ENCODE results near the gene HTR3D. TPM values are rescaled to one million over a fixed set of nuclear protein-coding genes. Genes with fewer than 3 reads are reported as not detected.
A peak's percentile ranks its signal among the peaks of the same experiment; 100 is the strongest.
"Not testable (repeated sequence)": the region's sequence is repeated elsewhere in the genome, so short reads cannot be mapped to it uniquely, and the experiment has no call there.

The HTR3D gene
- total RNA-seq, 1 donor from 2014 or later, result not detected

DNA sequence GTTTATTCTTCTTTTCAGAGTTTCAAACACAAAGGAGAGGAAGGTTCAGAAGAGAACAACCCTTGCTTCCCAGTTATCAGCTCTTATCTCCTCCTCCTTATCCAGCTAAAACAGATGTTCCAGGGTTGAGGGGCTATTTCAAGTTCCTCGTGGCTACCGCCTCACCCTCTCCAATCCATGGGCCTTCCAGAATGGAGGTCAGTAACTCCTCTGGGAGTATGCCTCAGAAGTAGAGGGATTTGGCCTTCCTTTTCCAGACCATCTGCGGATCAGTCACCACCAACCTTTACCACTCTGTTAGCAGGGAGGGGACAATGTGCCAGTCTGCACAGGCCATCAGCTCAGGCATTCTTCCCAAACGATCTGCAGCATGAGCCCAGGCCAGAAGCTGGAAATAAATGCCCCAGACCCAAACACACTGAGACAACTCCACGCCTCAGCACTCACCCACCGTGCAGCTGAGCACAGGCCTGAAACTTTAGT, 36.1 kb downstream of the HTR3D start:
- Mint-ChIP-seq H3K27me3 (peaks cover 10% of the 10 kb centered on the region), H3K36me3 (ENCODE audit: low read depth) (no peaks in the 10 kb centered on the region), H3K27ac (no peak overlapping the region), H3K4me3 (no peak overlapping the region), H3K4me1 (no peaks in the 10 kb centered on the region), H3K9me3 (no peaks in the 10 kb centered on the region)
- no peak for DNase-seq
- intact Hi-C loops (cut with micrococcal nuclease), result no loop called here

DNA sequence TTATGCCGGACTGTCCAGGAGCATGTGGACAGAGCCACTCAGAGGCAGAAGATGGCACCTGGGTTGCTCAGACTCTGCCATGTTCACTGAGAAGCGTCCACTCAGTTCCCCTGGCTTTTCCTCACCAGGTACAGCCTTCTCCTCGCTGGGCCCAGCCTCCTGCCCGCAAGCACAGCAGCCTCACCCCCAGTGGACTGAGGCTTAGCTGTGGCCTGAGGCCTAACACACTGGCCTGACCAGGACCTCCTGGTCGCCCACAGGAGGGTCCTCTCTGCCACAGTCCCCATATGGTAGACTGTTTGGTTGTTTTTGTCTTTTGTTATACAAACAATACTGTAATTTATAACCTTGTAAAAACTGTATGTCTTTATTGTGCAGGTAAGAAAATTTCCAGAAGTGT, 36.8 kb downstream of the HTR3D start:
- H3K27ac Mint-ChIP-seq, result no peak overlapping the region
- intact Hi-C loops (cut with micrococcal nuclease), result no loop called here
- no peak for DNase-seq
- H3K4me1 Mint-ChIP-seq, result no peaks in the 10 kb centered on the region
- no peak overlapping the region for H3K4me3 Mint-ChIP-seq
- H3K9me3 Mint-ChIP-seq, result no peaks in the 10 kb centered on the region
- peaks cover 12% of the 10 kb centered on the region for H3K27me3 Mint-ChIP-seq
- no peaks in the 10 kb centered on the region for H3K36me3 Mint-ChIP-seq (ENCODE audit: low read depth)

DNA sequence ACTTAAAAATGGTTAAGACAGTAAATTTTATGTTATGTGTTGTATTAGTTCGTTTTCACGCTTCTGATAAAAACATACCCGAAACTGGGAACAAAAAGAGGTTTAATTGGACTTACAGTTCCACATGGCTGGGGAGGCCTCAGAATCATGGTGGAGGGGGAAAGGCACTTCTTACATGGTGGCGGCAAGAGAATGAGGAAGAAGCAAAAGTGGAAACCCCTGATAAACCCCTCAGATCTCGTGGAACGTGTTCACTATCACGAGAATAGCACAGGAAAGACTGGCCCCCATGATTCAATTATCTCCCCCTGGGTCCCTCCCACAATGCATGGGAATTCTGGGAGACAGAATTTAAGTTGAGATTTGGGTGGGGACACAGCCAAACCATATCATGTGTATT, 39.6 kb downstream of the HTR3D start:
- H3K4me3 Mint-ChIP-seq; H3K4me1 Mint-ChIP-seq; H3K36me3 Mint-ChIP-seq (ENCODE audit: low read depth); H3K27me3 Mint-ChIP-seq; H3K9me3 Mint-ChIP-seq; H3K27ac Mint-ChIP-seq; DNase-seq; intact Hi-C loops (cut with micrococcal nuclease): not testable (repeated sequence)

DNA sequence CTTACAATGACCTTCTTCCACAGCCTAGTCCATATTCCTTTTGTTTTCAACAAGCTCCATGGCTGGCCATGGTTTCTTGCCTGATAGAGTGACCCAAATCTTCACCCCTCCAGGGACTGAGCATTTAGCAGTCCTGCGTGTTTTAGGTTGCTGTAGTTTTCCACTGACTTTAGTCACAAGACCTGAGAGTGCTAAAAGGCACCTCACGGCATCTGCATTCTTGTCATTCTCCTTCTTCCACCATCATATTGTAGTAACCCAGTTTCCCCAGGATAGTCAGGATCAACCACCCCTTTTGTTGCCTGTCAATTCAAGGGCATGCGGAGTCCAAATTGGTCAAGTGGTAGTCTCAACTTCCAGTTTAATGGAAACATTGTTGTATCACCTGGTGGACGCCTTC, 42.1 kb downstream of the HTR3D start:
- no peak for DNase-seq
- Mint-ChIP-seq H3K4me1 (no peaks in the 10 kb centered on the region), H3K27ac (no peak overlapping the region), H3K9me3 (no peaks in the 10 kb centered on the region), H3K4me3 (no peak overlapping the region), H3K36me3 (ENCODE audit: low read depth) (no peaks in the 10 kb centered on the region), H3K27me3 (peaks cover 4% of the 10 kb centered on the region)
- intact Hi-C loops (cut with micrococcal nuclease), result no loop called here

DNA sequence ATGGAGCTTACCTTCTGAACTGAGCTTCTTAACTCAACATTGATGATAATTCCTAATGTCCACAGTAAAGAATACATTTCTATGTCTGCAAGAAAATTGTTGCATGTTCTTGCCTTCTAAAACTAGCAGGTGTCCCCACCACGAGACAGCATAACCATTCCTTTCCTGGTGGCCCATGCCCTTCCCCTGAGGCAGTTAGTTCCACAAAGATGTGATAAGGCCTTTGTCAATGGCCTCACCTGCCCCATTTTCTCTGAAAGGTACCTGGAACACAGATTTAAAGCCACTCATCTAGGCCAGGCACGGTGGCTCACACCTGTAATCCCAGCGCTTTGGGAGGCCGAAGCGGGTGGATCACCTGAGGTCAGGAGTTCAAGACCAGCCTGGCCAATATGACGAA, 44.4 kb downstream of the HTR3D start:
- Mint-ChIP-seq H3K4me1 (no peaks in the 10 kb centered on the region), H3K4me3 (no peak overlapping the region), H3K27me3 (peaks cover 4% of the 10 kb centered on the region), H3K36me3 (ENCODE audit: low read depth) (no peaks in the 10 kb centered on the region), H3K9me3 (no peaks in the 10 kb centered on the region), H3K27ac (no peak overlapping the region)
- no peak for DNase-seq
- intact Hi-C loops (cut with micrococcal nuclease), result no loop called here

DNA sequence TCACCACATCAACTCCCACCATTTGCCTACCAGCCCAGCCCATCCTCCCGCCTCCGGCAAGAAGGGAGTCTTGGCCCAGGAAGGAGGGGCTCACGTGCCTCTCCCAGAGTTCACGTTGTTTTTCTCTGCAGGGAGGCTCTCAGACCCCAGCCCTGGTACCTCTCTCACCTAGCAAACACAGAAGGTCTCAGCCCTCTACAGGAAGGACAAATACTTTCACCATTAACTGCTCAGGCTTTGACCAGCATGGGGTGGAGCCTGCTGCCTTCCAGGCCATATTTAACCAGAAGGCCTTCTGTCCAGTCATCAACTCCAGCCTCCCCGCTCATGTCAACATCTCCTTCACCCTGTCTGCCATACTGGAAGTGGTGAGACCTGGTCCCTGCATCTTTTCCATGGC, 46.3 kb downstream of the HTR3D start:
- no peaks in the 10 kb centered on the region for H3K36me3 Mint-ChIP-seq (ENCODE audit: low read depth)
- H3K27me3 Mint-ChIP-seq, result peaks cover 2% of the 10 kb centered on the region
- H3K27ac Mint-ChIP-seq, result no peak overlapping the region
- no peak overlapping the region for H3K4me3 Mint-ChIP-seq
- no peaks in the 10 kb centered on the region for H3K4me1 Mint-ChIP-seq
- DNase-seq, result no peak
- intact Hi-C loops (cut with micrococcal nuclease), result no loop called here
- H3K9me3 Mint-ChIP-seq, result no peaks in the 10 kb centered on the region

DNA sequence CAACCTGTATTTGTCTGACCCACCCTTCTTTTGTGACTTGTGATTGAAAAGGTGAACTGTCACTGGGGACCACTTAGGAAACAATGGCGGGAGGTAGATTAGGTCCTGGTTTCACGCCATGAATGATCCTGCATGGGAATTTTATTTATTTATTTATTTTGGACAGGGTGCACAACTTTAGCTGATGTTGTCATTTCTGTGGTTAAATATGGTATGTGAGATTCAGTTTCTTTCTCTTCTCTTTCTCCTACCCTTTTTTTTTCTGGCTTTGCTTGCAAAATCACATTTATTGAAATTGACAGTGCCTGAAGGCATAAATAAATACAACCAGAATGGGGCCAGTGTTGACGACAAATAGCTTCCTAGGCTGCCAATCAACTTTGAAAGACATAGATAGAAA, 47.3 kb downstream of the HTR3D start:
- Mint-ChIP-seq H3K9me3 (no peaks in the 10 kb centered on the region), H3K4me3 (no peak overlapping the region), H3K36me3 (ENCODE audit: low read depth) (no peaks in the 10 kb centered on the region), H3K27ac (no peak overlapping the region), H3K27me3 (no peaks in the 10 kb centered on the region), H3K4me1 (no peaks in the 10 kb centered on the region)
- intact Hi-C loops (cut with micrococcal nuclease), result no loop called here
- no peak for DNase-seq

DNA sequence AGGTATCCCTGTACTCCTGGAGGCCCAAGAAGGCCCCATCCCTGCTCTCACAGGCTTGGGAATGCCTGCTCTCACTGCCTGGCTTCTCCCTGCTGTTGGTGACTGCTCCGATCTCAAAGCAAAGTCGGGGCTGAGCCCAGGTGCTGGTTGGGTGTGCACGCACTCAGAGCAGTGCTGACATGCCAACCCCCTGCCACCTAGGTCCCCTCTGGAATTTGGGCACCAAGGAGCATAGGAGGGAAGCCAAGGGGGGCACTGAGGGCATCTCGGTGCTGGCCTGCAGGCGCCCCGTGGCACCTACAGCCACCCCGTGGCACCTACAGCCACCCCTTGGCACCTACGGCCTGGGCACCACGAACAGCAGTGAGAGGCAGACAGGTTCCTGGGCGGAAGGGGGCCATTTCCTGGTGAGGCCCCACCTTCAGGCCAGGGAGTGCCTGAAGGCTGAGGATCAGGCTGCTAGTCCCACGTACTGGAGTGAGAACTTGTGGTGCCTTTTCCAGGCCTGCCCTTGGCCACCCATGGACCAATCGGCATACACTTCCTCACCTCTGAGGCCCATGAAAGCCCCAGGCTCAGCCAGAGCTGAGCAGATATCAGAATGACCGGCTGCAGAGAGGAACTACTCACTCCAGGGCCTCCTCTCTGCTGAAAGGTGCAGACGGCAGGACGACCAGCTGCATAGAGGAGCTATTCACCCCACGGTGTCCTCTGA, 49.7 kb downstream of the HTR3D start:
- no peak overlapping the region for H3K4me3 Mint-ChIP-seq
- H3K36me3 Mint-ChIP-seq (ENCODE audit: low read depth), result peaks cover 2% of the 10 kb centered on the region
- no peak for DNase-seq
- H3K27me3 Mint-ChIP-seq, result no peaks in the 10 kb centered on the region
- H3K27ac Mint-ChIP-seq, result no peak overlapping the region
- intact Hi-C loops (cut with micrococcal nuclease), result no loop called here
- peaks cover 7% of the 10 kb centered on the region for H3K9me3 Mint-ChIP-seq
- H3K4me1 Mint-ChIP-seq, result peaks cover 6% of the 10 kb centered on the region

DNA sequence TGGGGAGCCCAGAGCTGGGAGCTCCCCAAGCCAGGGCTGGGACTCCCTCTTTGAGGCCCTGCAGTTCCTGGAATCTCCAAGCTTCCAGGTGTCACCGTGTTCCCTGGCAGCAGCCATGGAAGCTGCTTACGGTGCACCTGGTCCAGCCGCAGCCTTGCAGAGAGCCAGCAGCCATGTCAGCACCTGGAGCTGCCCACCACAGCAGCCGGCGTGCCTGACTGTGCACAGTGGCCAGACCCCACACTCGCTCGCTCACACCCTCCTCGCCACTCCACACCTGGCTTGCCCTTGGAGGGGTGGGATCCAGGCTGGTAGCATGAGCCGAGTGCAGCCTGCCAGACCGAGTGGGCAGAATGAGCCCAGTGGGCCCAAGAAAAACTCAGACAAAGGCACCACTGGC, 50.5 kb downstream of the HTR3D start:
- H3K4me1 Mint-ChIP-seq, result peaks cover 6% of the 10 kb centered on the region
- intact Hi-C loops (cut with micrococcal nuclease), result no loop called here
- peaks cover 2% of the 10 kb centered on the region for H3K36me3 Mint-ChIP-seq (ENCODE audit: low read depth)
- no peak for DNase-seq
- H3K4me3 Mint-ChIP-seq, result no peak overlapping the region
- no peak overlapping the region for H3K27ac Mint-ChIP-seq
- H3K9me3 Mint-ChIP-seq, result peaks cover 7% of the 10 kb centered on the region
- H3K27me3 Mint-ChIP-seq, result no peaks in the 10 kb centered on the region

DNA sequence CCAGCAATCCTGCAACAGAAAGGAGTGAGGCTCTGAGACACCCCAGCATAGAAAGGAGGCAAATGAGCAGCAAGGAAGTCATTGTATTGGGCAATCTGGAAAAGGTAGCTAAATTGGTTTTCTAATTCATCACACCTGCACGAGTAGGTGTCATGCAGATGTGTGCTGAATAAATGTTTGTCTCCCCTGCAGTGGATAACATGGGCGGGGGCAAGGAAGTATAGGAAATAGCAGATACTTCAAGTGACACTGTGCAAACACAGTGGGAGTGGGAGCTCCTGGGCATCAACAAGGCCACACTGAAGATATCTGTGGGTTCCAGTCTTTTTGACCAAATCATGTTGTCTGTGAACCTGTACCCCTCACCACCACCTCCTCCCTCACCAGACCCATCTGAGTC, 50.9 kb downstream of the HTR3D start:
- H3K4me1 Mint-ChIP-seq, result peaks cover 6% of the 10 kb centered on the region
- H3K27ac Mint-ChIP-seq, result no peak overlapping the region
- peaks cover 2% of the 10 kb centered on the region for H3K36me3 Mint-ChIP-seq (ENCODE audit: low read depth)
- no peak for DNase-seq
- no peaks in the 10 kb centered on the region for H3K27me3 Mint-ChIP-seq
- intact Hi-C loops (cut with micrococcal nuclease), result no loop called here
- H3K9me3 Mint-ChIP-seq, result peaks cover 7% of the 10 kb centered on the region
- H3K4me3 Mint-ChIP-seq, result no peak overlapping the region

DNA sequence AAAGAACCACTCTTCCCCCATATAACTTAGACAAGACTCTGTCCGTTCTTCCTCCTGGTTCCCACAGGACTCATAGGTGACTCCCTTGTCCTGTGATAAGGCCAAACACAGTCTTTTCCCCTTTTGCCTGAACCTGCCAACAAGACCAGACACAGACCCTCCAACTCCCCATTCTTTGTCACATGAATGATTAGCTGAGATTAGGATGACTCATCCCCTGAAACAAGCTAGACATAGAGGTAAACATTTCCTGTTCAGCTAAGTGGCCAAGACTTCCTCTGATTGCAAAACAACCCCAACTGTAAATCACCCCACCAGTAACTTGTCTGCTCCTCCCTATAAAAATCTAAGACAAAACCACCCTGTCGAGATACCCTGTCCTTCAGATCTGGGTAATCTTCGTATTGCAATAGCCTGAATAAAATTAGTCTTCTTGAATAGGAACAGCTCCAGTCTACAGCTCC, 53.9 kb downstream of the HTR3D start:
- intact Hi-C loops (cut with micrococcal nuclease), result no loop called here
- peak overlapping the region; percentile 25 for H3K27ac Mint-ChIP-seq
- H3K4me1 Mint-ChIP-seq, result peaks cover 6% of the 10 kb centered on the region
- no peak for DNase-seq
- H3K4me3 Mint-ChIP-seq, result no peak overlapping the region
- H3K27me3 Mint-ChIP-seq, result no peaks in the 10 kb centered on the region
- peaks cover 2% of the 10 kb centered on the region for H3K36me3 Mint-ChIP-seq (ENCODE audit: low read depth)
- H3K9me3 Mint-ChIP-seq, result peaks cover 7% of the 10 kb centered on the region

Other genes with a start within 250 kb of the HTR3D start
- 1.4 and 2.1 TPM in 2 replicates for gene MAP6D1, start 206.2 kb upstream of the HTR3D start, total RNA-seq
- 89.5 and 91.4 TPM in 2 replicates for gene PARL, start 146.9 kb upstream of the HTR3D start, total RNA-seq
- gene ABCC5, start 13.9 kb upstream of the HTR3D start, total RNA-seq, result 19.7 and 22.1 TPM in 2 replicates
- not detected in 2 replicates for gene HTR3C, start 21.3 kb downstream of the HTR3D start, total RNA-seq
- not detected in 2 replicates for gene HTR3E, start 65.3 kb downstream of the HTR3D start, total RNA-seq
- gene EIF2B5, start 103.6 kb downstream of the HTR3D start, total RNA-seq, result 72.2 and 74.7 TPM in 2 replicates
- gene DVL3, start 123.6 kb downstream of the HTR3D start, total RNA-seq, result 49.0 and 54.5 TPM in 2 replicates
- gene AP2M1, start 143.1 kb downstream of the HTR3D start, total RNA-seq, result 241 and 242 TPM in 2 replicates
- 66.9 and 67.6 TPM in 2 replicates for gene ABCF3, start 154.5 kb downstream of the HTR3D start, total RNA-seq
- not detected in 2 replicates for gene VWA5B2, start 197.8 kb downstream of the HTR3D start, total RNA-seq
- 82.5 and 85.3 TPM in 2 replicates for gene ALG3, start 217.2 kb downstream of the HTR3D start, total RNA-seq
- 14.3 and 15.9 TPM in 2 replicates for gene EEF1AKMT4, start 217.9 kb downstream of the HTR3D start, total RNA-seq
- gene CAMK2N2, start 229.8 kb downstream of the HTR3D start, total RNA-seq, result 0.14 TPM in 2 replicates
- not detected in 2 replicates for gene ECE2, start 244.3 kb downstream of the HTR3D start, total RNA-seq

Measured in activated CD4-positive, alpha-beta T cell treated with anti-CD3 and anti-CD28 coated beads, Interleukin-2, amount 10 ng/mL, durations not matched to agents 24 days and 14 days (primary cell).